Measurements from ENCODE around the gene SBSN.

The SBSN gene

GRCh38 chr19:35528218-35529038, at the start of gene SBSN:
Gene SBSN, minus strand, starts transcription at chr19:35528311. Its CDS starts 30 bp downstream, at chr19:35528281.
- DNase-seq: no peak

- DNase-seq: no peak
Measured at GRCh38 chr19:35571406-35571965, 43.4 kb upstream of the SBSN start.

GRCh38 chr19:35569281-35569781, 41.2 kb upstream of the SBSN start:
- DNase-seq: no peak

- no peak for DNase-seq
Measured at GRCh38 chr19:35566738-35567137, 38.6 kb upstream of the SBSN start.

GRCh38 chr19:35565016-35565856, 37.1 kb upstream of the SBSN start:
- DNase-seq: no peak

- DNase-seq: no peak
Measured at GRCh38 chr19:35563207-35563829, 35.2 kb upstream of the SBSN start, which contains the start of gene ATP4A. Gene ATP4A, minus strand, starts transcription at chr19:35563658. Its CDS starts 29 bp downstream, at chr19:35563629.

GRCh38 chr19:35562776-35563175, 34.7 kb upstream of the SBSN start:
- no peak for DNase-seq

GRCh38 chr19:35562336-35562735, 34.2 kb upstream of the SBSN start:
- DNase-seq: no peak

- DNase-seq: no peak
Measured at GRCh38 chr19:35561436-35561835, 33.3 kb upstream of the SBSN start.

- DNase-seq: no peak
Measured at GRCh38 chr19:35560677-35561076, 32.6 kb upstream of the SBSN start.

GRCh38 chr19:35560271-35560670, 32.2 kb upstream of the SBSN start:
- DNase-seq: no peak

GRCh38 chr19:35559781-35560180, 31.7 kb upstream of the SBSN start:
- DNase-seq: no peak

- DNase-seq: no peak
Measured at GRCh38 chr19:35559281-35559659, 31.2 kb upstream of the SBSN start.

- DNase-seq: no peak
Measured at GRCh38 chr19:35558400-35559280, 30.5 kb upstream of the SBSN start.

- DNase-seq: peak; percentile 50 to 57
Measured at GRCh38 chr19:35557539-35558399, 29.7 kb upstream of the SBSN start.

- no peak for DNase-seq
Measured at GRCh38 chr19:35556846-35557538, 28.9 kb upstream of the SBSN start.

GRCh38 chr19:35556025-35556590, 28.0 kb upstream of the SBSN start:
- no peak for DNase-seq

- no peak for DNase-seq
Measured at GRCh38 chr19:35555301-35556005, 27.3 kb upstream of the SBSN start.

- no peak for DNase-seq
Measured at GRCh38 chr19:35554076-35554475, 26.0 kb upstream of the SBSN start.

All from CD4-positive, alpha-beta T cell treated with Interferon alpha-2 for 1 hour (primary cell).